ENCODE measurements around the gene GGT5.
"Not testable (repeated sequence)": the region's sequence is repeated elsewhere in the genome, so short reads cannot be mapped to it uniquely, and the experiment has no call there.

Gene GGT5

GRCh38 chr22:24219750-24220149, 25.1 kb downstream of the GGT5 start:
- TF ChIP-seq LEF1 (IDR thresholded peaks at IDR 0.05; ENCODE audit: borderline replicate concordance) = no peak
- no peak for TF ChIP-seq ARNT (IDR thresholded peaks at IDR 0.05)
- no peak for TF ChIP-seq FOXK2 (IDR thresholded peaks at IDR 0.05)
- TF ChIP-seq PKNOX1 (IDR thresholded peaks at IDR 0.05) = no peak
- TF ChIP-seq ZNF384 (IDR thresholded peaks at IDR 0.05) = no peak
- TF ChIP-seq BHLHE40 (IDR thresholded peaks at IDR 0.05; ENCODE audit: borderline replicate concordance) = no peak
- ChIA-PET CTCF (no interaction called here), POLR2A (no interaction called here)
- DNase-seq (ENCODE audit: extremely low spot score) = no peak

- TF ChIP-seq ZNF384 (IDR thresholded peaks at IDR 0.05) = no peak
- no peak for TF ChIP-seq FOXA1 (IDR thresholded peaks at IDR 0.05)
- no peak for TF ChIP-seq ARNT (IDR thresholded peaks at IDR 0.05)
- TF ChIP-seq ELF4 (IDR thresholded peaks at IDR 0.05) = no peak
- no peak for TF ChIP-seq NFRKB (IDR thresholded peaks at IDR 0.05)
- TF ChIP-seq SP1 (IDR thresholded peaks at IDR 0.05) = no peak
- no peak for TF ChIP-seq LEF1 (IDR thresholded peaks at IDR 0.05; ENCODE audit: borderline replicate concordance)
- TF ChIP-seq SUZ12 (IDR thresholded peaks at IDR 0.05) = no peak
- TF ChIP-seq BHLHE40 (IDR thresholded peaks at IDR 0.05; ENCODE audit: borderline replicate concordance) = no peak
- TF ChIP-seq TARDBP (IDR thresholded peaks at IDR 0.05) = no peak
- no peak for TF ChIP-seq FOXM1 (IDR thresholded peaks at IDR 0.05; ENCODE audit: borderline replicate concordance)
- no peak for TF ChIP-seq FOXK2 (IDR thresholded peaks at IDR 0.05)
- no peak for TF ChIP-seq HDGF (IDR thresholded peaks at IDR 0.05; ENCODE audit: borderline replicate concordance)
- no peak for DNase-seq (ENCODE audit: extremely low spot score)
- CTCF ChIA-PET = no interaction called here
- POLR2A ChIA-PET = no interaction called here
These were observed 27.5 kb downstream of the GGT5 start for GRCh38 chr22:24217384-24217783.

- ChIA-PET CTCF (no interaction called here), POLR2A (no interaction called here)
- no peak for DNase-seq (ENCODE audit: extremely low spot score)
- TF ChIP-seq ZNF384 (IDR thresholded peaks at IDR 0.05) (no peak), FOXK2 (IDR thresholded peaks at IDR 0.05) (no peak), TARDBP (IDR thresholded peaks at IDR 0.05) (no peak), PKNOX1 (IDR thresholded peaks at IDR 0.05) (no peak), L3MBTL2 (conservative IDR thresholded peaks at IDR 0.05) (no peak), FOXM1 (IDR thresholded peaks at IDR 0.05; ENCODE audit: borderline replicate concordance) (no peak), CTBP1 (IDR thresholded peaks at IDR 0.05; ENCODE audit: borderline replicate concordance) (no peak), BHLHE40 (IDR thresholded peaks at IDR 0.05; ENCODE audit: borderline replicate concordance) (no peak), SP1 (IDR thresholded peaks at IDR 0.05) (no peak), NFRKB (IDR thresholded peaks at IDR 0.05) (no peak), ELF4 (IDR thresholded peaks at IDR 0.05) (no peak), SUZ12 (IDR thresholded peaks at IDR 0.05) (no peak), FOXA1 (IDR thresholded peaks at IDR 0.05) (no peak), ARNT (IDR thresholded peaks at IDR 0.05) (no peak), LEF1 (IDR thresholded peaks at IDR 0.05; ENCODE audit: borderline replicate concordance) (no peak), HDGF (IDR thresholded peaks at IDR 0.05; ENCODE audit: borderline replicate concordance) (no peak)
These were observed 28.2 kb downstream of the GGT5 start for GRCh38 chr22:24216541-24217209.

GRCh38 chr22:24214467-24215285, 30.2 kb downstream of the GGT5 start:
- ChIA-PET CTCF (interaction anchor here (0.6 to 1.2 kb wide), 2 partner anchors 28 to 40 kb away, joined by 3 read pairs; no protein-coding TSS in a partner anchor), POLR2A (no interaction called here)
- DNase-seq (ENCODE audit: extremely low spot score) = no peak
- TF ChIP-seq SP1 (IDR thresholded peaks at IDR 0.05) (no peak), BHLHE40 (IDR thresholded peaks at IDR 0.05; ENCODE audit: borderline replicate concordance) (no peak), CTBP1 (IDR thresholded peaks at IDR 0.05; ENCODE audit: borderline replicate concordance) (no peak), FOXM1 (IDR thresholded peaks at IDR 0.05; ENCODE audit: borderline replicate concordance) (no peak), PKNOX1 (IDR thresholded peaks at IDR 0.05) (no peak), ELF4 (IDR thresholded peaks at IDR 0.05) (no peak), SUZ12 (IDR thresholded peaks at IDR 0.05) (no peak), FOXK2 (IDR thresholded peaks at IDR 0.05) (no peak), ARNT (IDR thresholded peaks at IDR 0.05) (no peak), FOXA1 (IDR thresholded peaks at IDR 0.05) (no peak), ZNF384 (IDR thresholded peaks at IDR 0.05) (no peak), NFRKB (IDR thresholded peaks at IDR 0.05) (no peak), HDGF (IDR thresholded peaks at IDR 0.05; ENCODE audit: borderline replicate concordance) (no peak)

GRCh38 chr22:24213111-24213510, 31.8 kb downstream of the GGT5 start:
- CTCF ChIA-PET; POLR2A ChIA-PET; DNase-seq (ENCODE audit: extremely low spot score): not testable (repeated sequence)

- CTCF ChIA-PET = interaction anchor here (0.6 kb wide), 1 partner anchor 36 kb away, joined by 3 read pairs; no protein-coding TSS in a partner anchor
- DNase-seq (ENCODE audit: extremely low spot score); POLR2A ChIA-PET: not testable (repeated sequence)
These were observed 33.2 kb downstream of the GGT5 start for GRCh38 chr22:24211716-24212115.

- POLR2A ChIA-PET; CTCF ChIA-PET; DNase-seq (ENCODE audit: extremely low spot score): not testable (repeated sequence)
These were observed 34.5 kb downstream of the GGT5 start for GRCh38 chr22:24210409-24210808.

Measured in HEK293T (cell line).